HG03025 (cell line): ENCODE measurements around the gene TK2.
"Not testable (repeated sequence)": the region's sequence is repeated elsewhere in the genome, so short reads cannot be mapped to it uniquely, and the experiment has no call there.

ENCODE experiments used
- ATAC-seq: cut with Tn5 transposase; IDR thresholded peaks from one replicate; pipeline ENCODE4 v1.9.1; 2021; ENCODE audit warnings: mild to moderate bottlenecking, moderate library complexity; ENCODE audit not compliant: unreplicated experiment, low FRiP score

The TK2 gene

GRCh38 chr16:66549284-66550131, at the start of gene TK2:
Gene TK2 (minus strand): TSS chr16:66550122. CDS start chr16:66550061, 61 bp downstream.
- peak; percentile 29 for ATAC-seq

GRCh38 chr16:66598111-66598510, 48.2 kb upstream of the TK2 start:
- no peak for ATAC-seq

- ATAC-seq, result no peak
Observed at GRCh38 chr16:66596986-66597848, 47.3 kb upstream of the TK2 start.

GRCh38 chr16:66596559-66596958, 46.6 kb upstream of the TK2 start:
- ATAC-seq, result not testable (repeated sequence)

GRCh38 chr16:66594739-66595138, 44.8 kb upstream of the TK2 start:
- ATAC-seq, result no peak

GRCh38 chr16:66592814-66593213, 42.9 kb upstream of the TK2 start:
- ATAC-seq, result no peak

GRCh38 chr16:66592241-66592640, 42.3 kb upstream of the TK2 start:
- no peak for ATAC-seq

GRCh38 chr16:66591018-66591417, 41.1 kb upstream of the TK2 start:
- ATAC-seq, result no peak

GRCh38 chr16:66590322-66590721, 40.4 kb upstream of the TK2 start:
- no peak for ATAC-seq

- ATAC-seq, result peak; percentile 77
Observed at GRCh38 chr16:66588981-66589713, 39.2 kb upstream of the TK2 start.

GRCh38 chr16:66587881-66588600, 38.1 kb upstream of the TK2 start:
- ATAC-seq, result no peak

GRCh38 chr16:66585481-66586239, 35.7 kb upstream of the TK2 start:
- no peak for ATAC-seq

GRCh38 chr16:66581246-66581952, 31.5 kb upstream of the TK2 start:
- no peak for ATAC-seq

GRCh38 chr16:66580605-66581209, 30.8 kb upstream of the TK2 start:
- no peak for ATAC-seq

GRCh38 chr16:66578651-66579531, 29.0 kb upstream of the TK2 start, which contains the start of gene CMTM2:
Gene CMTM2 (plus strand): TSS chr16:66579463. CDS start chr16:66579608, 145 bp downstream.
- ATAC-seq, result no peak

- ATAC-seq, result no peak
Observed at GRCh38 chr16:66576296-66576695, 26.4 kb upstream of the TK2 start.

- ATAC-seq, result no peak
Observed at GRCh38 chr16:66575060-66575459, 25.1 kb upstream of the TK2 start.
